Measurements from ENCODE around the gene ATAD1. TPM values are rescaled to one million over a fixed set of nuclear protein-coding genes. Genes with fewer than 3 reads are reported as not detected.

The ATAD1 gene
- total RNA-seq, 1 donor from 2014 or later = 71.0 TPM

GRCh38 chr10:87764072-87764934 lies 53.7 kb downstream of the ATAD1 start:
- Histone ChIP-seq H3K4me1 (ENCODE audit: insufficient read depth, low read length) (peaks cover 16% of the 10 kb centered on the region), H3K9ac (ENCODE audit: low read length) (no peak overlapping the region), H3K79me2 (ENCODE audit: insufficient read depth, low read length) (no peaks in the 10 kb centered on the region), H3K9me3 (ENCODE audit: insufficient read depth, low read depth, low read length) (no peaks in the 10 kb centered on the region), H4K20me1 (ENCODE audit: insufficient read depth, low read length) (no peaks in the 10 kb centered on the region), H3K4me3 (ENCODE audit: insufficient read depth, low read depth, low read length) (no peak overlapping the region), H3K27ac (ENCODE audit: low read depth, low read length) (no peak overlapping the region), H3K4me2 (ENCODE audit: low read length) (no peak overlapping the region), H3K27me3 (ENCODE audit: insufficient read depth, low read length) (no peaks in the 10 kb centered on the region), H3K36me3 (ENCODE audit: insufficient read depth, low read length) (no peaks in the 10 kb centered on the region), H2AFZ (ENCODE audit: low read depth, low read length) (no peak overlapping the region)
- TF ChIP-seq CTCF (IDR thresholded peaks at IDR 0.05; ENCODE audit: insufficient read depth, low read depth, low read length) (no peak), EZH2 (IDR thresholded peaks at IDR 0.05; ENCODE audit: insufficient read depth, low read length) (no peak)
- Mint-ChIP-seq H3K4me1 (ENCODE audit: low read depth, unreplicated experiment) (peaks cover 29% of the 10 kb centered on the region), H3K4me3 (ENCODE audit: unreplicated experiment) (no peak overlapping the region), H3K27me3 (ENCODE audit: low read depth, unreplicated experiment) (no peaks in the 10 kb centered on the region), H3K9me3 (ENCODE audit: unreplicated experiment) (no peaks in the 10 kb centered on the region), H3K36me3 (ENCODE audit: low read depth, unreplicated experiment) (peaks cover 12% of the 10 kb centered on the region), H3K27ac (ENCODE audit: unreplicated experiment) (peak overlapping the region; percentile 5)
- FAIRE-seq = no peak
- DNase-seq (ENCODE audit: low read depth) = no peak

GRCh38 chr10:87763086-87763861 lies 54.8 kb downstream of the ATAD1 start:
- FAIRE-seq = no peak

More at GRCh38 chr10:87763086-87763861, 54.8 kb downstream of the ATAD1 start:
- Mint-ChIP-seq H3K36me3 (ENCODE audit: low read depth, unreplicated experiment) (peaks cover 12% of the 10 kb centered on the region), H3K27ac (ENCODE audit: unreplicated experiment) (peak overlapping the region; percentile 5), H3K4me1 (ENCODE audit: low read depth, unreplicated experiment) (peaks cover 26% of the 10 kb centered on the region), H3K4me3 (ENCODE audit: unreplicated experiment) (no peak overlapping the region), H3K27me3 (ENCODE audit: low read depth, unreplicated experiment) (no peaks in the 10 kb centered on the region), H3K9me3 (ENCODE audit: unreplicated experiment) (no peaks in the 10 kb centered on the region)
- Histone ChIP-seq H3K27ac (ENCODE audit: low read depth, low read length) (no peak overlapping the region), H3K27me3 (ENCODE audit: insufficient read depth, low read length) (no peaks in the 10 kb centered on the region), H3K9me3 (ENCODE audit: insufficient read depth, low read depth, low read length) (no peaks in the 10 kb centered on the region), H3K9ac (ENCODE audit: low read length) (no peak overlapping the region), H4K20me1 (ENCODE audit: insufficient read depth, low read length) (no peaks in the 10 kb centered on the region), H3K36me3 (ENCODE audit: insufficient read depth, low read length) (peaks cover 2% of the 10 kb centered on the region), H3K4me1 (ENCODE audit: insufficient read depth, low read length) (peaks cover 15% of the 10 kb centered on the region), H3K4me3 (ENCODE audit: insufficient read depth, low read depth, low read length) (no peak overlapping the region), H2AFZ (ENCODE audit: low read depth, low read length) (no peak overlapping the region), H3K4me2 (ENCODE audit: low read length) (no peak overlapping the region), H3K79me2 (ENCODE audit: insufficient read depth, low read length) (no peaks in the 10 kb centered on the region)
- TF ChIP-seq CTCF (IDR thresholded peaks at IDR 0.05; ENCODE audit: insufficient read depth, low read depth, low read length) (no peak), EZH2 (IDR thresholded peaks at IDR 0.05; ENCODE audit: insufficient read depth, low read length) (no peak)
- DNase-seq (ENCODE audit: low read depth) = no peak

Data from astrocyte (in vitro differentiated cells and primary cell).